ENCODE measurements around the gene PIN4.

DNA sequence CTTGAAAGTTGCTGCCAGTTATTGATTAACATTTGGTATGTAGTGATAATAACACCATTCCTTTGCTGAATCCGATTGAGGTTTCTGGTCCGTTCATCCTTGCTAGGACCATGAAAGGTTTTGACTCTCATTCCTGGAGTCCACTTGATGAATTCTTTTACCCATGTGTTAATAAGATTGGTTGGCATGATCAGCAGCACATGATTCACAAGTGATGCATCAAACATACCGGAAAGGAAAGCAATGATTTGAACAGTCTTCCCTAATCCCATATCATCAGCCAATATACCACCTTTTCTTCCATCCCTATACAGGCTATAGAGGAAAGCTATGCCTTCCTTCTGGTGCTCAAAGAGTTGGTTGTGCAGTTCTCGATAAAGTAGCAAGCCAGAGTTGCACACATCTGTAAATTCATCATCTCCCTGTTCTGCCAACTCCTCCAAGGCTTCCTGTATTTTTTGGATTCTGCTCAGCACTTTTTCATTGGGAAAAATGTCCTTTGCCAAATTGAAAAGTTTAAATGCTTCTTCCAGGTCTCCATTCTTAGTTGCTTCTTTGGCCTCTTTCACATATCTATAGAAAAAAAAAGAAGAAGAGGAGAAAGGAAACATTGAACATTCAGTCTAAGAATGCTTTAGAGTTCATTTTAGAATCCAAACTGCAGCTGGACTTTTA, 26.7 kb downstream of the PIN4 start:
- TF ChIP-seq, protein P1, sequence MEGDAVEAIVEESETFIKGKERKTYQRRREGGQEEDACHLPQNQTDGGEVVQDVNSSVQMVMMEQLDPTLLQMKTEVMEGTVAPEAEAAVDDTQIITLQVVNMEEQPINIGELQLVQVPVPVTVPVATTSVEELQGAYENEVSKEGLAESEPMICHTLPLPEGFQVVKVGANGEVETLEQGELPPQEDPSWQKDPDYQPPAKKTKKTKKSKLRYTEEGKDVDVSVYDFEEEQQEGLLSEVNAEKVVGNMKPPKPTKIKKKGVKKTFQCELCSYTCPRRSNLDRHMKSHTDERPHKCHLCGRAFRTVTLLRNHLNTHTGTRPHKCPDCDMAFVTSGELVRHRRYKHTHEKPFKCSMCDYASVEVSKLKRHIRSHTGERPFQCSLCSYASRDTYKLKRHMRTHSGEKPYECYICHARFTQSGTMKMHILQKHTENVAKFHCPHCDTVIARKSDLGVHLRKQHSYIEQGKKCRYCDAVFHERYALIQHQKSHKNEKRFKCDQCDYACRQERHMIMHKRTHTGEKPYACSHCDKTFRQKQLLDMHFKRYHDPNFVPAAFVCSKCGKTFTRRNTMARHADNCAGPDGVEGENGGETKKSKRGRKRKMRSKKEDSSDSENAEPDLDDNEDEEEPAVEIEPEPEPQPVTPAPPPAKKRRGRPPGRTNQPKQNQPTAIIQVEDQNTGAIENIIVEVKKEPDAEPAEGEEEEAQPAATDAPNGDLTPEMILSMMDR (IDR thresholded peaks at IDR 0.05): no peak
- TF ChIP-seq POLR2AphosphoS5 (IDR thresholded peaks at IDR 0.05): no peak
- TF ChIP-seq POLR2A (IDR thresholded peaks at IDR 0.05): no peak
